Epithelial cell of esophagus (primary cell): ENCODE results near the gene TOM1L2.

Experiments used
- DNase-seq: peaks from one replicate; pipeline ENCODE4 v3.0.0; 2010; ENCODE audit warnings: low read depth
- H3K4me3 ChIP-seq: 2 replicates; pipeline ENCODE4 v1.5.1; 2011; ENCODE audit warnings: mild to moderate bottlenecking, low read length, control low read depth
- TF ChIP-seq, protein P1 (sequence below): IDR thresholded peaks from 2 replicates; pipeline ENCODE4 v1.5.1; 2011; ENCODE audit warnings: low read depth, mild to moderate bottlenecking, low read length, control low read depth, inconsistent platforms; ENCODE audit not compliant: insufficient read depth; ENCODE audit errors: missing control alignments

The TOM1L2 gene

DNA sequence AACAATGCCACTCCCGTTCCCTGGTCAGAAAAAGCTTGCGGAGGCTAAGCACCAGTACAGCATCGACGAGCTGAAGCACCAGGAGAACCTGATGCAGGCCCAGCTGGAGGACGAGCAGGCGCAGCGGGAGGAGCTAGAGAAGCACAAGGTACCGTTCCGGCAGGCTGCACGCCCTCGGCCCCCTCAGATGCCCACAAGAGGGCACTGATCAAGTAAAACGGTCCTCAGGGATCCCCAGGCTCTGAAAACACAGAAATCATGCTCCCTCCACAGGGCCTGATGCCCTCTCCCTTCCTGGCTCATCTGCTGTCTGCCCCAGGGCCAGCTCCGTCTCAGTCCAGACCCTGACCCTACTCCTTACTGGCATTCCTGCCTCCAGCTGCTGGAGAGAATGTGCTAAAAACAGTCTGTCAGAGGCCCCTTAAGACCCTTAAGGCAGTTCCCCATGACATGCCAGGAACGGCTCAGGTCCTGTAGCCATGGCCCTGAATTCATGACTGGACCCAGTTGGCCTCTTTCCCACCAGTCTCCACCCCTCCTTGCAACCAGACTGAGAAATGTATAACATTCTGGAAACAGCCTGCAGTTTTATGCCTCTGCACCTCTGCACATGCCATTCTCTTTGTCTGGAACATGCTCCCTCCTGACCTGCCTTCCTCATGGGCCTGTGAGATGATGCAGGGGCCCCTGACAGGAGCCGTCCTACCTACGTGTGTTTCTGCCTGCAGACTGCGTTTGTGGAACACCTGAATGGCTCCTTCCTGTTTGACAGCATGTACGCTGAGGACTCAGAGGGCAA, 22.3 kb upstream of the TOM1L2 start:
- TF ChIP-seq, protein P1, sequence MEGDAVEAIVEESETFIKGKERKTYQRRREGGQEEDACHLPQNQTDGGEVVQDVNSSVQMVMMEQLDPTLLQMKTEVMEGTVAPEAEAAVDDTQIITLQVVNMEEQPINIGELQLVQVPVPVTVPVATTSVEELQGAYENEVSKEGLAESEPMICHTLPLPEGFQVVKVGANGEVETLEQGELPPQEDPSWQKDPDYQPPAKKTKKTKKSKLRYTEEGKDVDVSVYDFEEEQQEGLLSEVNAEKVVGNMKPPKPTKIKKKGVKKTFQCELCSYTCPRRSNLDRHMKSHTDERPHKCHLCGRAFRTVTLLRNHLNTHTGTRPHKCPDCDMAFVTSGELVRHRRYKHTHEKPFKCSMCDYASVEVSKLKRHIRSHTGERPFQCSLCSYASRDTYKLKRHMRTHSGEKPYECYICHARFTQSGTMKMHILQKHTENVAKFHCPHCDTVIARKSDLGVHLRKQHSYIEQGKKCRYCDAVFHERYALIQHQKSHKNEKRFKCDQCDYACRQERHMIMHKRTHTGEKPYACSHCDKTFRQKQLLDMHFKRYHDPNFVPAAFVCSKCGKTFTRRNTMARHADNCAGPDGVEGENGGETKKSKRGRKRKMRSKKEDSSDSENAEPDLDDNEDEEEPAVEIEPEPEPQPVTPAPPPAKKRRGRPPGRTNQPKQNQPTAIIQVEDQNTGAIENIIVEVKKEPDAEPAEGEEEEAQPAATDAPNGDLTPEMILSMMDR: no peak
- no peak overlapping the region for H3K4me3 ChIP-seq
- DNase-seq: peak; percentile 46

DNA sequence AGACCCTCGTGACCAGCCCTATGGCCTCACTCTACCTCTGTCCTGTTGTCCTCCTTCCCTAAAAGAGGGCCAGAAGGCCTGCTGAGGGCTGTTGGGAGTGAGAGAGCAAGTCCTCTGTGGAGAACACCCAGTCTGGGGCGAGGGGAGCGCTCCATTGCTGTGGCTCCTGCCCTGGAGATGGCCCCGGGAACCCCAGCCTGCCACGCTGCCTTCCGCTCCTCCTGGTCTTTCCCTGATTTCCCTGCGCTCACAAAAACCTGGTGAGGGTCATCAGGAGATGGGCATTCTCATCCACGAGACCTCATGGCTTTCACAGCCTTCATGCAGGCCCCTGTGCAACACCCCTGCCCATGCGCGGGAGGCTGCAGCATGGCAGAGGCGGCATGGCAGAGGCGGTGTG, 21.7 kb upstream of the TOM1L2 start:
- H3K4me3 ChIP-seq: no peak overlapping the region
- TF ChIP-seq, protein P1: no peak
- no peak for DNase-seq

DNA sequence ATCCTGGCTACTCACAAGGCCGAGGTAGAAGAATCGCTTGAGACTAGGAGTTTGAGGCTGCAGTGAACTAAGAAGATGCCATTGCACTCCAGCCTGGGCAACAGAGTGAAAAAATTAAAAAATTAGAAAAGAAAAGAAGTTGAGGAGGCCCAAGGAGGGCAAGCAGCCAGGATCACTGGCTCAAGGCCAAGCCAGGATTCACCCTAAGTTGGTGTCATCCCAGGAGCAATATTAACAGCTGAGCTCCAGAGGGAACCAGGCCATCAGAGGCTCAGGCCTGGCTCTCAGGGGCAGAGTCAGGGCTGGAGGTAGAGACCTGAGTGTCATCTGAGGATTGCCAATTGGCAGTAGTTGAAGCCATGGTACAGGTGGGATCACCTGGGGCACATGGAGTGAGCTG, 21.2 kb upstream of the TOM1L2 start:
- no peak overlapping the region for H3K4me3 ChIP-seq
- TF ChIP-seq, protein P1: no peak
- no peak for DNase-seq

GRCh38 chr17:17990282-17990681, 18.1 kb upstream of the TOM1L2 start:
- DNase-seq: peak; percentile 51
- H3K4me3 ChIP-seq: no peak overlapping the region
- TF ChIP-seq, protein P1: no peak

- no peak overlapping the region for H3K4me3 ChIP-seq
- DNase-seq: no peak
- TF ChIP-seq, protein P1: no peak
These were observed 17.4 kb upstream of the TOM1L2 start for GRCh38 chr17:17989618-17990017.

DNA sequence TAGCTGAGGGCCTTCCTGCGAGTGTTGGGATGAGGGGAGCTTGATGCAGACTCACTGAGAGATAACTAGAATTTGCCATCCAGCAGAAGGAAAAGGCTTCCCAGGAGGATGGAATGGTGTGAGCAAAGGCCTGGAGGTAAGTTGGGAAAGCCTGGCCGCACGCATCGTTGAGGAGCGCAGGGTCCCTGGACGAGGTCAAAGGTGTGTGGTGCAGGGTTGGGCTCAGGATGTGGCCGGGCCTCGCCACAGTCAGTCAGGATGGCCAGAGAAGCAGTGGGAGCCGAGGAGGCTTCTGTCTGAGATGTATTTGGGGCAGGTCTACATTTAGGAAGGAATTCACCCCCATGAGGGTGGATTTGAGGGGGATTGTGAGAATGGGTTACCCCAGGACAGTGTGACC, 16.9 kb upstream of the TOM1L2 start:
- H3K4me3 ChIP-seq: no peak overlapping the region
- no peak for DNase-seq
- TF ChIP-seq, protein P1: no peak

- DNase-seq: no peak
- H3K4me3 ChIP-seq: no peak overlapping the region
- TF ChIP-seq, protein P1: no peak
These were observed 16.3 kb upstream of the TOM1L2 start for GRCh38 chr17:17988427-17988945.
